Cardiac septum (tissue), 1 donor: ENCODE data around the gene PNPLA8. TPM values are rescaled to one million over a fixed set of nuclear protein-coding genes. Genes with fewer than 3 reads are reported as not detected.

Experiments used
- total RNA-seq: library from RNA; stranded (reverse); fragmentation: NEBNext Ultra II Directional; extraction: Animal tissue kit (Norgen Biotek cat#: 25700); gene quantifications from one replicate; pipeline ENCODE4 v1.2.1, GENCODE V29; 2021
- donor health status: DM: no; HTN: no; CAD: no.

PNPLA8 gene
- total RNA-seq, 1 donor from 2014 or later, result 31.9 TPM

Other genes starting within 250 kb of the PNPLA8 start
- 0.57 TPM for gene NRCAM, start 69.7 kb downstream of the PNPLA8 start, total RNA-seq
- 25.4 TPM for gene THAP5, start 43.6 kb upstream of the PNPLA8 start, total RNA-seq
- 38.0 TPM for gene DNAJB9, start 43.7 kb upstream of the PNPLA8 start, total RNA-seq